Kidney (tissue), 14 donors: ENCODE data around the gene MRPL14. TPM values are rescaled to one million over a fixed set of nuclear protein-coding genes. Genes with fewer than 3 reads are reported as not detected.
A peak's percentile ranks its signal among the peaks of the same experiment; 100 is the strongest.

Experiments
- DNase-seq, 5 donors: peaks; one replicate each; pipeline ENCODE4 v3.0.0-alpha.2; 2013 to 2020
- FAIRE-seq: peaks from 2 replicates; lab custom pipeline; 2012; peaks lifted over from hg19 to GRCh38; lab: Jason Lieb, UNC
- H3K27ac ChIP-seq, 2 donors: one replicate each; pipeline ENCODE4 v1.7.0; 2013; ENCODE audit warnings: low read depth in 2 of 2, low read length in 2 of 2, inconsistent platforms in 1 of 2
- H3K27me3 ChIP-seq: one replicate; pipeline ENCODE4 v1.7.1; 2013; ENCODE audit warnings: low read length, inconsistent platforms; ENCODE audit not compliant: control insufficient read depth, insufficient read depth
- H3K36me3 ChIP-seq, 3 donors: one replicate each; pipeline versions ENCODE4 v1.7.0 to v1.7.1; 2013; ENCODE audit warnings: low read length in 3 of 3, control low read depth in 1 of 3, inconsistent platforms in 1 of 3; ENCODE audit not compliant: insufficient read depth in 3 of 3, control insufficient read depth in 2 of 3
- H3K4me1 ChIP-seq, 3 donors: one replicate each; pipeline versions ENCODE4 v1.7.0 to v1.7.1; 2013; ENCODE audit warnings: low read length in 3 of 3, inconsistent platforms in 1 of 3, low read depth in 1 of 3; ENCODE audit not compliant: control insufficient read depth in 2 of 3, insufficient read depth in 2 of 3
- H3K4me3 ChIP-seq, 3 donors: one replicate each; pipeline versions ENCODE4 v1.7.0 to v1.8.1; 2013; ENCODE audit warnings: low read length in 3 of 3, control low read depth in 1 of 3, inconsistent platforms in 1 of 3
- H3K9ac ChIP-seq, 3 donors: one replicate each; pipeline versions ENCODE4 v1.7.0 to v1.7.1; 2013; ENCODE audit warnings: low read length in 3 of 3, control low read depth in 1 of 3, inconsistent platforms in 1 of 3
- H3K9me3 ChIP-seq, 3 donors: one replicate each; pipeline versions ENCODE4 v1.7.0 to v1.7.1; 2013; ENCODE audit warnings: low read length in 3 of 3, control low read depth in 1 of 3, inconsistent platforms in 1 of 3; ENCODE audit not compliant: control insufficient read depth in 2 of 3, insufficient read depth in 1 of 3
- intact Hi-C: fragments of 100-400 bp; cut with DNase I; formaldehyde crosslinking; loops from one replicate; pipeline ENCODE4 v1.11.1; 2022
- polyA plus RNA-seq: library from polyadenylated mRNA; stranded (reverse); fragments of 350-450 nt; fragmentation: Illumina TruSeq; extraction: RNeasy Lipid Tissue Mini Kit (QIAGEN cat#74804); gene quantifications from one replicate; pipeline ENCODE4 v1.2.3, GENCODE V29; 2014; ENCODE audit warnings: low read depth, low replicate concordance; ENCODE audit not compliant: insufficient read depth
- total RNA-seq: library from RNA; stranded (reverse); fragmentation: NEBNext Ultra II Directional; extraction: Animal tissue kit (Norgen Biotek cat#: 25700); gene quantifications from one replicate; pipeline ENCODE4 v1.2.1, GENCODE V29; 2021
- TF ChIP-seq, protein P1 (sequence below): IDR thresholded peaks from 3 replicates; pipeline ENCODE4 v1.5.1; 2012; ENCODE audit warnings: mild to moderate bottlenecking, moderate library complexity, borderline replicate concordance; ENCODE audit not compliant: insufficient read depth; ENCODE audit errors: extremely low read depth
- donor health status: control.
- donor health status: control.
- donor health status: control.
- donor health status: control.
- donor health status: control.
- donor health status: DM: yes; HTN: yes; CAD: no.
- donor health status: Normal renal cell carcinoma (clear cell type).

MRPL14 gene
- total and polyA plus RNA-seq, 2 donors from 2014 or later = 27.9 to 71.5 TPM

DNA sequence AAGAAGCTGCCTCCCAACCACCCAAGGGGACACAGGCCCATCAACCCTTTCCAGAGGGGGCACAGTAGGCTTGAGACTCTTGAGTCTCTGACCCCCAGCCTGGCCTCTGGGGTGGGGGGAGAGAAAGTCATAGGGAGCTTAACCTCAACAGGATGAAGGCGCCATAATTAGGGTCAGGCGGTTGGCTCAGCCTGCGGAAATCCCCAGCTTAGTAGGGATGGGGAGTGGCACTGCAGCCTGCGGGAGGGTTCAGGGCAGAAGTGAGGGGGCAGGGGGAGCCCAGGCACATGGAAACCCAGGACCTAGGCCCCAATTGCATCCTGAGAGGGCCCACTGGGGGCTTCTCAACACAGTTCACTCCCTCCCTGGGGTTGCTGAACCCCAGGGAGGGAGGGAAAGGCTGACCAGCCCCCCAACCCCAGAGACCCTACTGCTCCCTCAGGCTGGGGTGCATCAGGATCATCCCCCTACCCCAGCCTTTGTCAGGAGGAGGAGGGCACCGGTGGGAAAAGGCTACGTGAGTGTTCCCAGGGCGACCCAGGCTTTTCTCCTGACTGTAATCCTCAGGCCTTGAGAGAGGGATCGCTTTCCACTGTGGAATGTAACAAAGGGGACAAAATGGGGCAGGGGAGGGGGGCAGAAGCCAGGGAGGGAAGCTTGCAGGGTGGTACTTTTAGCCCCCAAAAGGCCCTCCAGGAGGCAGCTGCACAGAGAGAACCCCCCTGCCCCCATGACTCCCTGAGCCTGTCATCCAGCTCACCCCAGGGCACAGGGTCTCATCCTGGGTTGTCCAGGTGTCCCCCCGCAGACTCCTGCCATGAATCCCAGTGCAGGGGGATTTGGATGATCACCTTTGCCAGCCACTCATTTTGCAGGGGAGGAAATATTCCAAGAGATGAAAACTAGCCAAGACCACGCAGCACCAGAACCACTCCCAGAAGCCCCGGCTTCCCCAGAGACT lies 46.4 kb downstream of the MRPL14 start:
- H3K4me1 ChIP-seq = peaks cover 0 to 5% (median 0%) of the 10 kb centered on the region in 3 donors
- TF ChIP-seq, protein P1, sequence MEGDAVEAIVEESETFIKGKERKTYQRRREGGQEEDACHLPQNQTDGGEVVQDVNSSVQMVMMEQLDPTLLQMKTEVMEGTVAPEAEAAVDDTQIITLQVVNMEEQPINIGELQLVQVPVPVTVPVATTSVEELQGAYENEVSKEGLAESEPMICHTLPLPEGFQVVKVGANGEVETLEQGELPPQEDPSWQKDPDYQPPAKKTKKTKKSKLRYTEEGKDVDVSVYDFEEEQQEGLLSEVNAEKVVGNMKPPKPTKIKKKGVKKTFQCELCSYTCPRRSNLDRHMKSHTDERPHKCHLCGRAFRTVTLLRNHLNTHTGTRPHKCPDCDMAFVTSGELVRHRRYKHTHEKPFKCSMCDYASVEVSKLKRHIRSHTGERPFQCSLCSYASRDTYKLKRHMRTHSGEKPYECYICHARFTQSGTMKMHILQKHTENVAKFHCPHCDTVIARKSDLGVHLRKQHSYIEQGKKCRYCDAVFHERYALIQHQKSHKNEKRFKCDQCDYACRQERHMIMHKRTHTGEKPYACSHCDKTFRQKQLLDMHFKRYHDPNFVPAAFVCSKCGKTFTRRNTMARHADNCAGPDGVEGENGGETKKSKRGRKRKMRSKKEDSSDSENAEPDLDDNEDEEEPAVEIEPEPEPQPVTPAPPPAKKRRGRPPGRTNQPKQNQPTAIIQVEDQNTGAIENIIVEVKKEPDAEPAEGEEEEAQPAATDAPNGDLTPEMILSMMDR = no peak
- H3K9ac ChIP-seq = no peak overlapping the region
- no peak overlapping the region for H3K27ac ChIP-seq
- no peak overlapping the region for H3K4me3 ChIP-seq
- H3K9me3 ChIP-seq = no peaks in the 10 kb centered on the region
- DNase-seq = peak in 1 of 5 donors; percentile 44
- no peaks in the 10 kb centered on the region for H3K27me3 ChIP-seq
- intact Hi-C loops = loop anchor here (5.0 kb wide), 2 partner anchors 314 to 414 kb away; no protein-coding TSS in a partner anchor
- no peak for FAIRE-seq
- no peaks in the 10 kb centered on the region for H3K36me3 ChIP-seq

DNA sequence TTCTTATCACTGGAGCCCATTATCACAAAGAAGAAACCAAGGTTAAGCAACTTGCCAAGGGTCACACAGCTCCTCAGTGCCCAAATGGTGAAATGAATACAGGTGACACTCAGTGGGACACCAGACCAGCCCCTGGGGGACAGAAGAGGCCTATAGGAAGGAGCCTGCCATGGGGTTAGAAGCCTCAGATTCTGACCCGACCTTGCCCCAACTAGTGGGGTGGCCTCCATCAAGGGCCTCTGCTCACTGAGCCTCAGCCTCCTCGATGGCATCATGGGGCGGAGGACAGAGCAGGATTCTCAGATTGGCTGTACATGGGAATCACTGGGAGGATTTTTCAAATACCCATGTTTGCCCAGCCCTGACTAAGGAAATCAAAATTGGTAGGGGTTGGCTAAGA lies 47.6 kb downstream of the MRPL14 start:
- FAIRE-seq = no peak
- Histone ChIP-seq H3K9me3 (no peaks in the 10 kb centered on the region), H3K9ac (no peak overlapping the region), H3K27ac (no peak overlapping the region), H3K36me3 (no peaks in the 10 kb centered on the region), H3K27me3 (no peaks in the 10 kb centered on the region), H3K4me3 (no peak overlapping the region), H3K4me1 (peaks cover 0 to 7% (median under 1%) of the 10 kb centered on the region in 3 donors)
- TF ChIP-seq, protein P1 = no peak
- DNase-seq = peak in 1 of 5 donors; percentile 41
- intact Hi-C loops = loop anchor here (5.0 kb wide), 2 partner anchors 312 to 412 kb away; no protein-coding TSS in a partner anchor

DNA sequence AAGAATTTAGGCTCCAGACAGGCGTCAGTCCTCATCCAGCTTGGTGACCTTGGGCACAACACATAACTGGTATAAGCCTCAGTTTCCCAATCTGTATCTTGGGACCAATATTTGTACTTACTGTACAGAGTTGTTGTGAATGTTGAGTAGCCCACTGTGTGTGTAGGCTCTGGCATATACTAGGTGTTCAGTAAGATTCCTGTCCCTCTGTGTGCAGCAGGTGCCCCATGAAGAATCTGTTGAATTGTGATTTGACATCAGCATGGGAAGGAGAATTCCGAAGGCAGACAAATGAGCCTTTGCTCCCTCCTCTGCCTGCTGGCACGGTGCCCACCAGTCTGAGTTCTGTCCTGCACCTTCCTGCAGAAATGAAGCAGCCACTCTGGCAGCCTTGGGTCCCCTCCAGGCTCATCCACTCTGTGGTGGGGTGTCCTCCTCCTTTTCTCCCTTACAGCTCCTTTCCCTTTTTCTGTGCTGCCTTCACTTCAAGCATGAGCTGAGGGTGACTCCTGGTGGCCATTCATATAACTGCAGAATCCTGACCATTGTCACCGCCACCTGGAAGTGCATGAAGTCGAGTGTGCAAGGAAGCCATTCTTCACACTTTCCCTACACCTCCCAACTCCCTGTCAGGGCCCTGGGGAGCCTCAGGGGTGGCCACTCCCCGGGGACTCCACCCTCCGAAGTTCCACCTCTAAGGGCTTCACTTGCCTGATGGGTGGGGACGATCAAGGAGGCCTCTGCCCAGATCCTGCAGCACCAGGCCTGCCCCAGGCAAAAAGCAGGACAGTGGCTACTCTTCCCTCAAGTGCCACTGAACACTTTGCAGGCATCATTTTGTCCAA lies 48.2 kb downstream of the MRPL14 start:
- intact Hi-C loops = no loop called here
- FAIRE-seq (no peak), DNase-seq (peak in 4 of 5 donors; percentile 87 to 91 (median 88))
- Histone ChIP-seq H3K9me3 (no peaks in the 10 kb centered on the region), H3K27ac (no peak overlapping the region), H3K27me3 (no peaks in the 10 kb centered on the region), H3K4me1 (peaks cover 4 to 12% (median 7%) of the 10 kb centered on the region in 3 donors), H3K4me3 (no peak overlapping the region), H3K36me3 (no peaks in the 10 kb centered on the region), H3K9ac (no peak overlapping the region)
- TF ChIP-seq, protein P1 = peak; percentile 100
